ENCODE measurements around the gene ABCG4.
A peak's percentile ranks its signal among the peaks of the same experiment; 100 is the strongest.
"Not testable (repeated sequence)": the region's sequence is repeated elsewhere in the genome, so short reads cannot be mapped to it uniquely, and the experiment has no call there.

ABCG4 gene

DNA sequence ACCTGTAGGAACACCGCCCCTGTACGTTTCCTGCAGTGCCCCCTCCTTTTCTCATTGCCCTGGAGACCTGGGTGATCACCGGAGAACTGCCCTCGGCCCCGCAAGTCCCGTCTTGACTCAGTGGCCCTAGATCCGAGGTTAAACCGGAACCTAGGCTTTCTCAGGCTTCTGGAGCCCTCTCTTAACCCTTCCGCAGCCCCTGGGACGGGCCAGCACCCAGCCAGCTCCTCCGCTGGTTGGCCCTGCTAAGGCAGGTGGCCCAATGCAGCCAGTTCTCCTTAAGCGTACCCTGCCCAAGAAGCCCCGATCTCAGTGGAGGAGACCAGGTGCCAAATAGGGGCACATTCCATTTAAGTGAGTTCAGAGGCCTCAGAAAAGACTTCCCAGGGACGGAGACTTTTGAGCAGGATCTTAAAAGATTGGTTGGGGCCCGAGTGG, 20.4 kb downstream of the ABCG4 start:
- peak in 1 of 3 experiments; percentile 13 for DNase-seq
- H3K27ac Mint-ChIP-seq, result peak overlapping the region; percentile 83 to 91
- H3K9me3 Mint-ChIP-seq, result no peaks in the 10 kb centered on the region
- ATAC-seq (replicated peaks), result peak; percentile 5
- H3K4me1 Mint-ChIP-seq (ENCODE audit: low read depth in 2 of 2), result peaks cover 0 to 3% of the 10 kb centered on the region in 2 donors
- H3K27me3 Mint-ChIP-seq, result no peaks in the 10 kb centered on the region
- peak overlapping the region; percentile 87 to 89 for H3K4me3 Mint-ChIP-seq
- peaks cover 8% of the 10 kb centered on the region for H3K36me3 Mint-ChIP-seq (ENCODE audit: insufficient read depth)

DNA sequence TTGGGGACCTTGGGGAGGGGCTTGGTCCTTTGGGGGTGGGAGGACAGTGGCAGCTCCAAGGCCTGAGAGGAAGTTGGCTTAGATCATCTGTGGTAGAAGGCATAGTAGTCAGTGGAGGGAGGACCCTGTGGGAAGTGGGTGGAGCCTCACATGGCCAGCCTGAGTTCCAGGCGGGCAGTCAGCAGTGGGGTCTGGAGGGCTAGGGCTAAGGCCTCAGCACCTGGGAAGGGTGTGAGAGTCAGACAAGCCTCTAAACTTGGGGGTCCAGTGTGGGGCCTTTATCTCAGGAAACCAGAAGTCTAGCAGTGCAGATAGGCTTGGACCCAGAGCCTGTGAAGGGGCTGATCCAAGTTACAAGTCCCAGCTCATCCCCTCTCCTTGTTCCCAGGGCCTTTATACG, 23.7 kb downstream of the ABCG4 start:
- ATAC-seq (replicated peaks) (no peak), DNase-seq (no peak)
- peaks cover 3 to 4% of the 10 kb centered on the region in 2 donors for H3K4me1 Mint-ChIP-seq (ENCODE audit: low read depth in 2 of 2)
- H3K9me3 Mint-ChIP-seq, result no peaks in the 10 kb centered on the region
- H3K27me3 Mint-ChIP-seq, result no peaks in the 10 kb centered on the region
- peak overlapping the region in 1 of 2 donors; percentile 5 for H3K27ac Mint-ChIP-seq
- H3K36me3 Mint-ChIP-seq (ENCODE audit: insufficient read depth), result peaks cover 14% of the 10 kb centered on the region
- H3K4me3 Mint-ChIP-seq, result no peak overlapping the region

DNA sequence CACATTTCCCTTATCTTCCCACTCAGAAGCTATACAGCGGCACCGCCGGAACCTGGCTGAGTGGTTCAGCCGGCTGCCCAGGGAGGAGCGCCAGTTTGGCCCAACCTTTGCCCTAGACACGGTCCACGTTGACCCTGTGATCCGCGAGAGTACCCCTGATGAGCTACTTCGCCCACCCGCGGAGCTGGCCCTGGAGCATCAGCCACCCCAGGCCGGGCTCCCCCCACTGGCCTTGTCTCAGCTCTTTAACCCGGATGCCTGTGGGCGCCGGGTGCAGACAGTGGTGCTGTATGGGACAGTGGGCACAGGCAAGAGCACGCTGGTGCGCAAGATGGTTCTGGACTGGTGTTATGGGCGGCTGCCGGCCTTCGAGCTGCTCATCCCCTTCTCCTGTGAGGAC, 24.6 kb downstream of the ABCG4 start:
- H3K4me1 Mint-ChIP-seq (ENCODE audit: low read depth in 2 of 2), result peaks cover 3 to 4% of the 10 kb centered on the region in 2 donors
- ATAC-seq (replicated peaks) (no peak), DNase-seq (no peak)
- H3K9me3 Mint-ChIP-seq, result no peaks in the 10 kb centered on the region
- H3K27ac Mint-ChIP-seq, result peak overlapping the region in 1 of 2 donors; percentile 22
- H3K27me3 Mint-ChIP-seq, result no peaks in the 10 kb centered on the region
- H3K4me3 Mint-ChIP-seq, result no peak overlapping the region
- peaks cover 20% of the 10 kb centered on the region for H3K36me3 Mint-ChIP-seq (ENCODE audit: insufficient read depth)

GRCh38 chr11:119175493-119176077, 26.7 kb downstream of the ABCG4 start:
- Mint-ChIP-seq H3K4me1 (ENCODE audit: low read depth in 2 of 2) (peaks cover 0 to 4% of the 10 kb centered on the region in 2 donors), H3K4me3 (no peak overlapping the region), H3K27me3 (no peaks in the 10 kb centered on the region), H3K9me3 (no peaks in the 10 kb centered on the region), H3K36me3 (ENCODE audit: insufficient read depth) (peaks cover 18% of the 10 kb centered on the region), H3K27ac (no peak overlapping the region)
- no peak for ATAC-seq (replicated peaks)
- no peak for DNase-seq

- Mint-ChIP-seq H3K36me3 (ENCODE audit: insufficient read depth) (peaks cover 17% of the 10 kb centered on the region), H3K4me1 (ENCODE audit: low read depth in 2 of 2) (peaks cover 0 to 4% of the 10 kb centered on the region in 2 donors), H3K4me3 (no peak overlapping the region), H3K27me3 (no peaks in the 10 kb centered on the region), H3K9me3 (no peaks in the 10 kb centered on the region), H3K27ac (no peak overlapping the region)
- DNase-seq (no peak), ATAC-seq (replicated peaks) (no peak)
Observed at GRCh38 chr11:119178166-119178680, 29.4 kb downstream of the ABCG4 start.

GRCh38 chr11:119179342-119179741, 30.5 kb downstream of the ABCG4 start:
- Mint-ChIP-seq H3K27me3 (no peaks in the 10 kb centered on the region), H3K4me3 (no peak overlapping the region), H3K4me1 (ENCODE audit: low read depth in 2 of 2) (peaks cover 0 to 4% of the 10 kb centered on the region in 2 donors), H3K9me3 (no peaks in the 10 kb centered on the region), H3K36me3 (ENCODE audit: insufficient read depth) (peaks cover 17% of the 10 kb centered on the region), H3K27ac (no peak overlapping the region)
- ATAC-seq (replicated peaks) (no peak), DNase-seq (no peak)

- ATAC-seq (replicated peaks), result no peak
- no peaks in the 10 kb centered on the region for H3K9me3 Mint-ChIP-seq
- H3K27me3 Mint-ChIP-seq, result no peaks in the 10 kb centered on the region
- H3K4me1 Mint-ChIP-seq (ENCODE audit: low read depth in 2 of 2), result peaks cover 0 to 4% of the 10 kb centered on the region in 2 donors
- peaks cover 17% of the 10 kb centered on the region for H3K36me3 Mint-ChIP-seq (ENCODE audit: insufficient read depth)
- no peak overlapping the region for H3K4me3 Mint-ChIP-seq
- peak overlapping the region in 1 of 2 donors; percentile 25 for H3K27ac Mint-ChIP-seq
- DNase-seq, result no peak
Observed at GRCh38 chr11:119179983-119180382, 31.1 kb downstream of the ABCG4 start.

DNA sequence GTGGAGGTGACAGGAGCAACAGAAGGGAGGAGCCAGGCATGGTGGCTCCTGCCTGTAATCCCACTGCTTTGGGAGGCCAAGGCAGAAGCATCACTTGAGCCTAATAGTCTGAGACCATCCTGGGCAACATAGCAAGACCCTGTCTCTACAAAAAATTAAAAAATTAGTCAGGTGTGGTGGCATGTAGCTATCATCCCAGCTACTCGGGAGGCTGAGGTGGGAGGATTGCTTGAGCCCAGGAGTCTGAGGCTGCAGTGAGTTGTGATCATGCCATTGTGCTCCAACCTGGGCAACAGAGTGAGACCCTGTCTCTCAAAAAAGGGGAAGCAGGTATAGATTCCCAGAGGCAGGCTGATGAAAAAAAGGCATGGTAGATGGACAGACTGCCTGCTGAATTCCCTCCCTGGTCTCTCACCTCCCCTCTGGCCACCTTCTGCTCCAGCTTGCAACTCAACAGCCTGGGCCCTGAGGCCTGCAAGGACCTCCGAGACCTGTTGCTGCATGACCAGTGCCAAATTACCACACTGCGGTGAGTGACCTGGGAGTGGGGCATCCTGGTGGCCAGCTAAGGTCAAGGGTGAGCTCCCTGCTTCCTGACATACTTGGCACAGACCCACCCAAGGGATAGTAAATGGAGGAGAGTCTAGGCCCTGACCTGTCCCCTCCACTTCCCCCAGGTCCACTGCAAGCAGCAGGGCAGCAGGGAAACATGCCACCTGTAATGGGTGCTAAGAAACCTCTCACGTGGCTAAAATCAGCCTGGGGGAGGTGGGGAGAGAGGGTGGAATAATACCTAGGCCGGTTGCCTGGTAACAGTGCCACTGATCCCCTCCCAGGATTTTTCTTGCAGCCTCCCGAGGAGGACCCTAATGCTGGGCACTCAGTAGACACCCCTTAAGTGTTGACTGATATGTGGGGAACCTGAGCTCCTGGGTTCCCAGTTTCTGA, 32.2 kb downstream of the ABCG4 start:
- ATAC-seq (replicated peaks) (no peak), DNase-seq (no peak)
- Mint-ChIP-seq H3K4me3 (no peak overlapping the region), H3K36me3 (ENCODE audit: insufficient read depth) (peaks cover 20% of the 10 kb centered on the region), H3K27me3 (peaks cover 2 to 10% of the 10 kb centered on the region in 2 donors), H3K4me1 (ENCODE audit: low read depth in 2 of 2) (no peaks in the 10 kb centered on the region), H3K27ac (no peak overlapping the region), H3K9me3 (no peaks in the 10 kb centered on the region)

GRCh38 chr11:119181677-119182412, 33.0 kb downstream of the ABCG4 start:
- Mint-ChIP-seq H3K4me1 (ENCODE audit: low read depth in 2 of 2) (no peaks in the 10 kb centered on the region), H3K27ac (no peak overlapping the region), H3K27me3 (peaks cover 11 to 18% of the 10 kb centered on the region in 2 donors), H3K9me3 (no peaks in the 10 kb centered on the region), H3K4me3 (no peak overlapping the region), H3K36me3 (ENCODE audit: insufficient read depth) (peaks cover 20% of the 10 kb centered on the region)
- ATAC-seq (replicated peaks) (no peak), DNase-seq (no peak)

DNA sequence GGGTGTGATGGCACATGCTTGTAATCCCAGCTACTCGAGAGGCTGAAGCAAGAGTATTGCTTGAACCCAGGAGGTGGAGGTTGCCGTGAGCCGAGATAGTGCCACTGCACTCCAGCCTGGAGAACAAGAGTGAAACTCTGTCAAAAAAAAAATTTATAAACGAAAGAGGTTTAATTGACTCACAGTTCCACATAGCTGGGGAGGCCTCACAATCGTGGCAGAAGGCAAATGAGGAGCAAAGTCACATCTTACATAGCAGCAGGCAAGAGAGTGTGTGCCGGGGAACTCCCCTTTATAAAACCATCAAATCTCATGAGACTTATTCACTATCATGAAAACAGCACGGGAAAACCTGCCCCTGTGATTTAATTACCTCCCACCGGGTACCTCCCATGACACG, 35.5 kb downstream of the ABCG4 start:
- H3K4me3 Mint-ChIP-seq; ATAC-seq (replicated peaks): not testable (repeated sequence)

DNA sequence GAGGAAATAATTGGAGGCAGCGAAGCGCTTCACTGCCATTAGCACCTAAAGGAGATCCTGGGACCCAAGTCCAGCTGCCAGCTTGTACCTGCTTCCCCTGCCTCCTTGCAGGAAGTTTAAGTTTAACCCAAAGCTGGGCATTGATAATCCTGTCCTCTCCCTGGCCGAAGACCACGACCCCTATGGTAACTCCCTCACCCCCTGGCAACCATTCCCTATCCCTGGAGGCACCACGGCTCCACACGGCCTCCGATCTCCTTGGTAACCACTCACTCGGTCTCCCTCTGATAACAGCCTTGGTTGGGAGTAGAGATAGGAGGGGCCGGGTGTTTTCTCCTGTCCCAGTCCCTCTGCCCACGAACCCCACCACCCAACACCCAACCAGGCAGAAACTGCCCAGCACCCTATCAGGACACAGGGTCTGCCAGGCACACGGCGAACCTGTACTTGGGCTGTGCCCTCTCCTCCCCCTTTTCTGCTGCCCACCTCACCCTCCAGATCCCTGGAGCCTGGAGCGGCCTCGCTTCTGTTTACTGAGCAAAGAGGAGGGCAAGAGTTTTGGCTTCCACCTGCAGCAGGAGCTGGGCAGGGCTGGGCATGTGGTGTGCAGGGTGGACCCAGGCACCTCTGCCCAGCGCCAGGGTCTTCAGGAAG, 37.3 kb downstream of the ABCG4 start:
- no peak for ATAC-seq (replicated peaks)

More for the DNA sequence above, 35.5 kb downstream of the ABCG4 start:
- DNase-seq; H3K27ac Mint-ChIP-seq; H3K4me1 Mint-ChIP-seq (ENCODE audit: low read depth in 2 of 2); H3K36me3 Mint-ChIP-seq (ENCODE audit: insufficient read depth); H3K9me3 Mint-ChIP-seq: not testable (repeated sequence)
- H3K27me3 Mint-ChIP-seq, result peaks cover 16 to 38% of the 10 kb centered on the region in 2 donors

GRCh38 chr11:119187123-119187892, 38.5 kb downstream of the ABCG4 start:
- peaks cover 3% of the 10 kb centered on the region for H3K36me3 Mint-ChIP-seq (ENCODE audit: insufficient read depth)
- no peak overlapping the region for H3K4me3 Mint-ChIP-seq
- H3K27ac Mint-ChIP-seq, result peak overlapping the region in 1 of 2 donors; percentile 62
- peaks cover 16 to 40% of the 10 kb centered on the region in 2 donors for H3K27me3 Mint-ChIP-seq
- H3K4me1 Mint-ChIP-seq (ENCODE audit: low read depth in 2 of 2), result no peaks in the 10 kb centered on the region
- no peaks in the 10 kb centered on the region for H3K9me3 Mint-ChIP-seq
- DNase-seq, result no peak
- ATAC-seq (replicated peaks), result no peak

More for the DNA sequence above, 37.3 kb downstream of the ABCG4 start:
- no peak overlapping the region for H3K4me3 Mint-ChIP-seq
- no peaks in the 10 kb centered on the region for H3K4me1 Mint-ChIP-seq (ENCODE audit: low read depth in 2 of 2)
- no peak overlapping the region for H3K27ac Mint-ChIP-seq
- DNase-seq, result no peak
- H3K27me3 Mint-ChIP-seq, result peaks cover 16 to 40% of the 10 kb centered on the region in 2 donors
- no peaks in the 10 kb centered on the region for H3K9me3 Mint-ChIP-seq
- peaks cover 3% of the 10 kb centered on the region for H3K36me3 Mint-ChIP-seq (ENCODE audit: insufficient read depth)

All from effector memory CD8-positive, alpha-beta T cell (primary cell).